ENCODE results near the gene RNF39.

RNF39 gene

DNA sequence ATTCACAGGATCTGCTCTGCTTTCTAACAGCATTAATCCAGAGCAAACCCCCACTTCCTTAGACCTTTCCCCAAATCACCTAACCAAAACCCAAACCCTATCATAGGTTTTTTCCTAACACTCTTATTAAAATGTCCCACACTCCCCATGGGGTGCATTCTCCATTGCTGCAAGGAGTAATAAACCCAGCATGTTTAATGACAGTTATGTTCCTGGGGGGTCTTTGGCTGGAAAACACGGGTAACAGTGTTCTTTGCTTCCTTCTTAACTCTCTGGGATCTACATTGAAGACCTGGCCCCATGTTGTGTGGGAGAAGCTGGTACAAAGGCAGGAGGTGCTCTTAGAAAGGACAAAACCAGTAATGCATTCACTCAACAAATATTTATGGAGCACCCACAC lies 21.3 kb upstream of the RNF39 start:
- DNase-seq = no peak

DNA sequence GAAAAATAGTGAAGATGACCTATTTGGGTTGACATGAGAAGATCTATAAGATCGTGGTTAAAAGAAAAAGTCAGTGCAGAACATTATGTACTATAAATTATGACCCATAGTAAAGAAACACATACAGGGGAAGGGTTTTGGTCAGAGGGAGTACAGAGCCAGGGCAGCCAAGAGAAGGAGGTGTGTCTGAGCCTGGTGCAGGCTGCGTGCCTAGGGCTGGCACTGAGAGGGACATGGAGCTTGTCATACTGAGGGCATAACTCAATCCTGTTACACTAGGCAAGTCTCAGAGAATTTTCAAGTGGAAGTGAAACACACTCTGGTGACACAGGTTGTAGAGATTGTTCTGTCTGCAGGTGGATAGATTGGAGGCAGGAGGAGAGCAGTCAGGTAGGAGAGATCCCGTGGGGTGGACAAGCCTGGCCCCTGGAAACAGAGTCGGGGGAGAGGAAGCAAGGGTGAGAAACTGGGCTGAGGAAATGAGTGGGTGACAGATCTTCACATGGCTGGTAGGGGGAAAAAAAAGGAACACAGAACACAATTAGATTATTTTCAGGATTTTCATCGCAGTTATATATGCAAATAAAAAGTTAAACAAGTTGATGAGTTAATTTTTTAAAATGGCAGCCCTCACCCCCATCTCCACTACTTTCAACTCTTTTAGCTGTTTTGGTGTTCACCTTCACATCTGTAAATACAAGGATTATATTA lies 18.5 kb upstream of the RNF39 start:
- no peak for DNase-seq

DNA sequence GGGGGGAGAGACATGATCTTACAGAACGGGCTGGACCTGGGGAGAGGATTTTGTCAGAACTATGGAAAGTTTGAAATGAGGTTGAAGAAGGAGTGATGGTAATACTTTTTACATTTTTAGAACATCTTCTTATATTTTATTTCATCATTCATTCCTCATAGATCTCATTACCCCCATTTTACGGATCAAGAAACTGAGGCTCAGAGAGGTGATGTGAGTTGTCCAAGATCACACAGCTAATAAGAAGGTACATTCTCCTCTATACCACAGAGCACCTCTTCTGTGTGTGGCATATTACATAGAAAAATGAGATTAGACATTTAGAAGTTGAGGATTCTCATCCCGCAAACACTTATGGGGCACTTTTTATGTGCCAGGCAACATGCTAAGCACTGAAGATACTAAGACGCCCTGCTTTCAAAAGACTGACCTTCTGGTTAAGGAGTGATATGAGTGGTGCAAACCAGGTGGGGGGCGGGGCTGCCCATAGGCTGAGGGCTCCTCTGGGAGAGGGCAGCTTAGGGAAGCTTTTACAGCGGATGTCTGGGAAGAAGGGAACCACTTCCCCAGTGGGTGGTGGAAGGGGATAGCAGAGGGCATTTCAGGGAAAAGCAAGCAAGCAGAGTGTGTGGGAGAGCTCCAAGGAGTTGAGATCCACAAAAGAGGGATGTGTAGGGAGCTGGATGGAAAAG lies 17.4 kb upstream of the RNF39 start:
- no peak for DNase-seq

GRCh38 chr6:30091577-30092381 lies 16.2 kb upstream of the RNF39 start:
- DNase-seq = no peak

- DNase-seq = no peak
Measured at GRCh38 chr6:30087876-30088275, 12.3 kb upstream of the RNF39 start.

DNA sequence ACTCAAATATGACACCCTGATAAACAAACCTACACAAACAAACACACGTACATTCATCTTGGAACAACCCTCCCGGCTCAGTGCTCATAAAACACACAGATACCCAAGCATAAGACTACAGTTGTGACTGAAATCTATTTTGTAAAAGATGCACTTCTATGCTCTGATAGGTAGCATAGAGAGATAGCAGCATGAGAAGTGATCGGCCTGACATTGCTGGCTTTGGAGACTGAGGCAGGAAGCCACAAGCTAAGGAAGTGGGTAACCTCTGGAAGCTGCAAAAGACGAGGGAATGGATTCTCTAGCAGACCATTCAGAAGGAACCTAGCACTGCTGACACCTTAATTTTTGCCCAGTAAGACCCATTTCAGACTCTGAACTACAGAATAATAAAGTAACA lies 1.6 kb upstream of the RNF39 start:
- no peak for DNase-seq

GRCh38 chr6:30075790-30076732 lies 492 bp upstream of the RNF39 start:
- no peak for DNase-seq

- DNase-seq = no peak
Measured at GRCh38 chr6:30074331-30075093, 1.1 kb downstream of the RNF39 start.

DNA sequence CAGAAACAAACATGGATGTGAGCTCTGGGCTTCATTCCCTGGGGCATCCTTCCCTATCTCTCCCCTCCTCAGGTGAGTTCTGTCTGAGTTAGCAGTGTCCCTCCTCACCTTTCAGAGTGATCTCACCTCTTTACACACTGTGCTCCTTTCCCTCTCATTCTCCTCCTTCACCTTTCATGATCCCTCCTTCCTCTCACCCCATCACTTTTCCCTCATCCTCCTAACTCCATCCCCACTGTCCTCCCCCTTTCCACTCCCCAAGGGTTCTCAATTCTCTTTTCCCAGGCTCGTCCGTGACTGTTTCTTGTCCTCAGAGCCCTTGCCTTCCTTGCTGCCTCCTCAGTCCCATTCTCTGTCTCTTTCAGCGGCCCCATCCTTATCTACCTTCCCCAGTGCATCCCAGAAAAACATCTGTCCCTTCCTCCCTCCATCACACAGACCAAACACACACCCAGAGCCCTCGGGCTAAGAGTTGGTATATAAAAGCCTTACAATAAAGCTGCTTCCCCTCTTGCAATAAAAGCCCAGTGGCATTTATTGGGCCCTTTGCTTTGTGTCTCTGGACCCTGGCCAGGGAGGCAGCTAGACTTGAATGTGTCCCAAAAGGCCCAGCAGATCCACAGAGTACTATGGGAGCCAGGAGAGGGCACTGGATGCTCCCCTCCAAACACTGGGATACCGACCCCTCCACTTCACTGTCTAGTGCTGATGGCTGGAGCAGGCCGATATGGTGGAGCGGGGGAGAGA lies 1.9 kb downstream of the RNF39 start:
- no peak for DNase-seq

GRCh38 chr6:30071858-30072257 lies 3.7 kb downstream of the RNF39 start:
- no peak for DNase-seq

DNA sequence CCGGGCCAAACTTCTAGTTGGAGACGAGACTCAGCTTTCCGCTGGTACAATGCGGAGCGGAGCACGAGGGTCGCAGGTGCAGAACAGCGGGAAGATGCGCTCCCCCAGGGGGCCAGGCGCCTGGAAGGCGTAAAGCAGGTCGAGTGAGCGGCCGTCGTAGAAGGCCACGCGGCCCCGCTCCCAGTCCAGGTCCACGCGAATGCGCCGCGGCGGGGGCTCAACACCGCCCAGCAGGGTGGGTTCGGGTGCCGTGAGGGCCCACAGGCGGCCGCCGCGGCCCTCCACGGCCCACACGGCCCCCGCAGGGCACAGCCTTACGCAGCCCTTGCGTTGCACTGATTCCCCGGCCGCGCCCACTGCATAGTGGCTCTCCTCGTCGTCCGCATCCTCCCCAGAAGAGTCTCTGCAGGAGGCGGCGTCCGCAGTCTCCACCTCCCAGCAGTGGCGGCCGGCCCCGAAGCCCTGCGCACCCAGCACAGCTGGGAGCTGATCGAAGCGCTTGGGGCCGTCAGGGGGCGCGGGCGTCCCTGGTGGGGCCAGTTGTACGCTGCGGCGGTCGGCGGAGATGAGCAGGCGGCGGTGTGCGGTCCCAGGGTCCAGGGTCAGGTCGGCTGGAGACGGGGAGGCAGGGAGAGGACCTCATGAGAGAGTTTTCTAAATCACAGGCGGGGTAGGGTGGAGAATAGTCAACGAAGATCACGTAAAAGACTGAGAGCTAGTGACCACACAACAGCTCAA lies 4.3 kb downstream of the RNF39 start:
- DNase-seq = no peak

- no peak for DNase-seq
Measured at GRCh38 chr6:30067460-30068139, 8.0 kb downstream of the RNF39 start.

DNA sequence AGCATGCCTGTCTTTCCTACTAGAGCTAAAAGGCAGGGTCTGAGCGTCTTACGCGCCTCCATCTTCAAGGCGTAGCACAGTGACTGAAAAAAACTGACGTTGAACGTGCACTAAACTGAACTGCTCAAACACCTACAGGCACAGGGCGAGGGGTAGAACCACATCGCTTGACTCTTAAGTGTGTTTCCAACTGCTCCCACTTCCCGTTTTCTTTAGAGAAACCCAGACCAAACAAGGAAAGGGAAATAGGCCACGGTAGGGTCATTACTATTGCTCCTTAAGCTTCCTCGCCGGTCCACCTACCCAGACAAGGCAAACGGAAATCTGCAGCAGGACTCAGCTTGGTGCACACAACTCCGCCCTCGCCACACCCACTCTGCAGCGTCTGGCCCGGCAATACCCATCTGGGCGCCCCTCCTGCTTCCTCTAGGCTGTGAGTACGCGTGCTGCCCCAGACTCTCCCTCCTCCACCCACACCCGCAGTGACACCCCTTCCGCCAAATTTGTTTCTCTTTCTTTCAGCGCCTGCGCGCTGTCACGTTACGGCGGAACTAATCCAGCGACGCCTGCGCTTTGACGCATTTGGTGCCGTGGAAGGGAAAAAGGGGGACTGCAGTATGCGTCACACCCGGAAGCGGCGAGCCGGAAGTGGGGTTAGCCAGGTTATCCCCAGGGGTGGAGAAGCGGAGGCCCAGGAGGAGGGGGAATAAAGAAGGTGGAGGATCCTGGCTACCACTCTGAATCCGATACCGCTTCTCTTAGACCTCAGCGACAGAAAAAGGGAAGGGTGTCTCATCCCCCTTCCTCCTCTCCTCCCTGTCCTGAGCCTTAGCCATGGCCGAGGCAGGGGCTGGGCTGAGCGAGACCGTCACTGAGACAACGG lies 8.8 kb downstream of the RNF39 start, which contains the start of gene PPP1R11:
Gene PPP1R11, plus strand, starts transcription at position 622 of the 883 bp plus-strand sequence. Its CDS starts 213 bp downstream, at position 835.
- DNase-seq = peak; percentile 92

- DNase-seq = no peak
Measured at GRCh38 chr6:30066082-30066481, 9.5 kb downstream of the RNF39 start.

DNA sequence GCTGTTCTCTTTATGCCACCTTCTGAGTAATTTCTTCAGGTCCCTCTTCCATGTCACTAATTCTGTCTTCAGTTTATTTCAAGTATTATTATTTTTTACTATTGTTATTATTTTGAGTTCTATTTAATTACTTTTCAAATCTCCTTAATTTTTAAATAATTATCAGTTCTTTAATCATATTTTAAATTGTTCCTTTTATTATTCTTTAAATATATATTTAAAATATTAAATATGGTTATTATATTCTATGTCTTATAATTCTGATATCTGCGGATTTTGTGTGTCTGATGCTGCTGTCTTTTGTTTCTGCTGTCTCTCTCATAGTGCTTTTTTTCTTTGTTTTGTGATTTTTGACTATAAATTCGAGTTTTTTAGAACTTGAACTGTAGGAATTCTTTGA lies 12.3 kb downstream of the RNF39 start:
- no peak for DNase-seq

- DNase-seq = no peak
Measured at GRCh38 chr6:30062471-30063178, 12.9 kb downstream of the RNF39 start.

DNA sequence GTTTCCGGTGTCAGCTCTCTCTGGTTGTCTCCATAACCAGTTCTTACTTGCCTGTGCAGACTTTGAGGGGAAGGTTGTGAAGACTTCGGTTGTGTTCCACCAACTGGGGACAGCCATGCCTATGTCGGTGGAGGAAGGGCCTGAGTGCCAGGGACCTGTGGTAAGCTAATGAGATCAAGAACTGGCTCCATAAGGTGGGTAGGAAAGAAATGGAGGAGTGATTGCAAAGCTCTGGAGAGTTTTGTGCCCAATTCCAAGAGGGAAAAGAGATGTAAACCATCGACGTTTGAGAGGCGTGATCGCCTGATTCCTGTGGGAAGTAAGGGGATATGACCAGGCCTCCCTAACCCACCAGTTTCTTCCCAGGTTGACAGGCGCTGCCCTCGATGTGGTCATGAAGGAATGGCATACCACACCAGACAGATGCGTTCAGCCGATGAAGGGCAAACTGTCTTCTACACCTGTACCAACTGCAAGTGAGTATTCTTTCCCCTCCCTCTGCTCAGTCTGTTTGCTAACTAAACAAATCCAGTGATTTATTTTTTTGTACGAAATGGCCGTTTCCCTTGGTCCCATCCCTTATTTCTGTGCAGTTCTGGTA lies 13.6 kb downstream of the RNF39 start:
- DNase-seq = no peak
